ENCODE measurements around the gene KLHL14. TPM values are rescaled to one million over a fixed set of nuclear protein-coding genes. Genes with fewer than 3 reads are reported as not detected.

KLHL14 gene
- total RNA-seq, 1 experiment from 2014 or later = not detected

DNA sequence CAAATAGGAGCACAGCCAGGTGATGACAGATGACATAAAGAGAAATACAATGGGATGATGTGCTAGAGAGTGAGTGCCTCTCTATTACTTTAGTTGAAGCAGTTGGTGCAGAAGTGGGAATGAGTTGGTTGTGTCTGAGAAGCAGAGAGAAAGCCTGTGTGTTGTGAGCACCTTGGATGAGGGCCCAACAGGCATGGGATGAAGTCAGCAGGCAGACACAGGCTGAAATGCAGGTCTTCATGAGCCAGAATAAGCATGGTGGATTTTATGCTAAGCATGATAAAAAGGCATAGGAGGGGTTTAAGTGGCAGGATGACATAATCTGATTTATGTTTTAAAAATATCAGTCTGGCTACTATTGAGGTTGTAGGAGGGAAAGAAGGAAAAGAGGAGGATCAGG is 71.5 kb downstream of the KLHL14 start:
- CTCF ChIA-PET = no interaction called here
- TF ChIP-seq, protein P1, sequence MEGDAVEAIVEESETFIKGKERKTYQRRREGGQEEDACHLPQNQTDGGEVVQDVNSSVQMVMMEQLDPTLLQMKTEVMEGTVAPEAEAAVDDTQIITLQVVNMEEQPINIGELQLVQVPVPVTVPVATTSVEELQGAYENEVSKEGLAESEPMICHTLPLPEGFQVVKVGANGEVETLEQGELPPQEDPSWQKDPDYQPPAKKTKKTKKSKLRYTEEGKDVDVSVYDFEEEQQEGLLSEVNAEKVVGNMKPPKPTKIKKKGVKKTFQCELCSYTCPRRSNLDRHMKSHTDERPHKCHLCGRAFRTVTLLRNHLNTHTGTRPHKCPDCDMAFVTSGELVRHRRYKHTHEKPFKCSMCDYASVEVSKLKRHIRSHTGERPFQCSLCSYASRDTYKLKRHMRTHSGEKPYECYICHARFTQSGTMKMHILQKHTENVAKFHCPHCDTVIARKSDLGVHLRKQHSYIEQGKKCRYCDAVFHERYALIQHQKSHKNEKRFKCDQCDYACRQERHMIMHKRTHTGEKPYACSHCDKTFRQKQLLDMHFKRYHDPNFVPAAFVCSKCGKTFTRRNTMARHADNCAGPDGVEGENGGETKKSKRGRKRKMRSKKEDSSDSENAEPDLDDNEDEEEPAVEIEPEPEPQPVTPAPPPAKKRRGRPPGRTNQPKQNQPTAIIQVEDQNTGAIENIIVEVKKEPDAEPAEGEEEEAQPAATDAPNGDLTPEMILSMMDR (IDR thresholded peaks at IDR 0.05 in 2 of 3, conservative IDR thresholded peaks at IDR 0.05 in 1 of 3; ENCODE audit: borderline replicate concordance in 1 of 3, insufficient read depth in 1 of 3, low read depth in 2 of 3, low read length in 2 of 3) = no peak
- TF ChIP-seq JUND (IDR thresholded peaks at IDR 0.05) = no peak
- TF ChIP-seq, protein P2, sequence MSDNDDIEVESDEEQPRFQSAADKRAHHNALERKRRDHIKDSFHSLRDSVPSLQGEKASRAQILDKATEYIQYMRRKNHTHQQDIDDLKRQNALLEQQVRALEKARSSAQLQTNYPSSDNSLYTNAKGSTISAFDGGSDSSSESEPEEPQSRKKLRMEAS (IDR thresholded peaks at IDR 0.05) = no peak
- no peak for TF ChIP-seq FOSL1 (IDR thresholded peaks at IDR 0.05; ENCODE audit: low read depth)
- TF ChIP-seq SP1 (IDR thresholded peaks at IDR 0.05; ENCODE audit: low read depth) = no peak
- no peak for TF ChIP-seq YY1 (IDR thresholded peaks at IDR 0.05; ENCODE audit: extremely low read depth, insufficient replicate concordance, low read depth, low read length)
- TF ChIP-seq, protein P3, sequence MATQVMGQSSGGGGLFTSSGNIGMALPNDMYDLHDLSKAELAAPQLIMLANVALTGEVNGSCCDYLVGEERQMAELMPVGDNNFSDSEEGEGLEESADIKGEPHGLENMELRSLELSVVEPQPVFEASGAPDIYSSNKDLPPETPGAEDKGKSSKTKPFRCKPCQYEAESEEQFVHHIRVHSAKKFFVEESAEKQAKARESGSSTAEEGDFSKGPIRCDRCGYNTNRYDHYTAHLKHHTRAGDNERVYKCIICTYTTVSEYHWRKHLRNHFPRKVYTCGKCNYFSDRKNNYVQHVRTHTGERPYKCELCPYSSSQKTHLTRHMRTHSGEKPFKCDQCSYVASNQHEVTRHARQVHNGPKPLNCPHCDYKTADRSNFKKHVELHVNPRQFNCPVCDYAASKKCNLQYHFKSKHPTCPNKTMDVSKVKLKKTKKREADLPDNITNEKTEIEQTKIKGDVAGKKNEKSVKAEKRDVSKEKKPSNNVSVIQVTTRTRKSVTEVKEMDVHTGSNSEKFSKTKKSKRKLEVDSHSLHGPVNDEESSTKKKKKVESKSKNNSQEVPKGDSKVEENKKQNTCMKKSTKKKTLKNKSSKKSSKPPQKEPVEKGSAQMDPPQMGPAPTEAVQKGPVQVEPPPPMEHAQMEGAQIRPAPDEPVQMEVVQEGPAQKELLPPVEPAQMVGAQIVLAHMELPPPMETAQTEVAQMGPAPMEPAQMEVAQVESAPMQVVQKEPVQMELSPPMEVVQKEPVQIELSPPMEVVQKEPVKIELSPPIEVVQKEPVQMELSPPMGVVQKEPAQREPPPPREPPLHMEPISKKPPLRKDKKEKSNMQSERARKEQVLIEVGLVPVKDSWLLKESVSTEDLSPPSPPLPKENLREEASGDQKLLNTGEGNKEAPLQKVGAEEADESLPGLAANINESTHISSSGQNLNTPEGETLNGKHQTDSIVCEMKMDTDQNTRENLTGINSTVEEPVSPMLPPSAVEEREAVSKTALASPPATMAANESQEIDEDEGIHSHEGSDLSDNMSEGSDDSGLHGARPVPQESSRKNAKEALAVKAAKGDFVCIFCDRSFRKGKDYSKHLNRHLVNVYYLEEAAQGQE (IDR thresholded peaks at IDR 0.05; ENCODE audit: low read depth) = no peak
- TF ChIP-seq EZH2phosphoT487 (IDR thresholded peaks at IDR 0.05; ENCODE audit: borderline replicate concordance) = no peak
- TF ChIP-seq SIN3A (IDR thresholded peaks at IDR 0.05; ENCODE audit: low read depth) = no peak
- TF ChIP-seq, protein P4, sequence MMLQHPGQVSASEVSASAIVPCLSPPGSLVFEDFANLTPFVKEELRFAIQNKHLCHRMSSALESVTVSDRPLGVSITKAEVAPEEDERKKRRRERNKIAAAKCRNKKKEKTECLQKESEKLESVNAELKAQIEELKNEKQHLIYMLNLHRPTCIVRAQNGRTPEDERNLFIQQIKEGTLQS (IDR thresholded peaks at IDR 0.05) = no peak
- TF ChIP-seq POLR2AphosphoS5 (IDR thresholded peaks at IDR 0.05; ENCODE audit: low read depth, low read length) = no peak
- TF ChIP-seq, protein P5, sequence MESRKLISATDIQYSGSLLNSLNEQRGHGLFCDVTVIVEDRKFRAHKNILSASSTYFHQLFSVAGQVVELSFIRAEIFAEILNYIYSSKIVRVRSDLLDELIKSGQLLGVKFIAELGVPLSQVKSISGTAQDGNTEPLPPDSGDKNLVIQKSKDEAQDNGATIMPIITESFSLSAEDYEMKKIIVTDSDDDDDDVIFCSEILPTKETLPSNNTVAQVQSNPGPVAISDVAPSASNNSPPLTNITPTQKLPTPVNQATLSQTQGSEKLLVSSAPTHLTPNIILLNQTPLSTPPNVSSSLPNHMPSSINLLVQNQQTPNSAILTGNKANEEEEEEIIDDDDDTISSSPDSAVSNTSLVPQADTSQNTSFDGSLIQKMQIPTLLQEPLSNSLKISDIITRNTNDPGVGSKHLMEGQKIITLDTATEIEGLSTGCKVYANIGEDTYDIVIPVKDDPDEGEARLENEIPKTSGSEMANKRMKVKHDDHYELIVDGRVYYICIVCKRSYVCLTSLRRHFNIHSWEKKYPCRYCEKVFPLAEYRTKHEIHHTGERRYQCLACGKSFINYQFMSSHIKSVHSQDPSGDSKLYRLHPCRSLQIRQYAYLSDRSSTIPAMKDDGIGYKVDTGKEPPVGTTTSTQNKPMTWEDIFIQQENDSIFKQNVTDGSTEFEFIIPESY (IDR thresholded peaks at IDR 0.05; ENCODE audit: extremely low read depth, insufficient replicate concordance, low read length) = no peak
- TF ChIP-seq RAD21 (IDR thresholded peaks at IDR 0.05; ENCODE audit: low read depth) = no peak
- TF ChIP-seq ZNF274 (IDR thresholded peaks at IDR 0.05; ENCODE audit: low read depth, low read length) = no peak
- TF ChIP-seq POLR2A (IDR thresholded peaks at IDR 0.05; ENCODE audit: borderline replicate concordance, extremely low read depth, insufficient read depth, insufficient read length) = no peak
- TF ChIP-seq ZFX (IDR thresholded peaks at IDR 0.05) = no peak
- TF ChIP-seq ELF1 (IDR thresholded peaks at IDR 0.05; ENCODE audit: borderline replicate concordance, low read depth) = no peak
- no peak for TF ChIP-seq SRF (IDR thresholded peaks at IDR 0.05; ENCODE audit: low read depth)
- TF ChIP-seq TCF7L2 (IDR thresholded peaks at IDR 0.05; ENCODE audit: borderline replicate concordance, extremely low read depth, insufficient read depth, insufficient read length) = no peak
- TF ChIP-seq EGR1 (IDR thresholded peaks at IDR 0.05; ENCODE audit: low read depth) = no peak

More for the DNA sequence above, 71.5 kb downstream of the KLHL14 start:
- no peaks in the 10 kb centered on the region for H4K20me1 ChIP-seq (ENCODE audit: insufficient read depth)
- H3K4me3 ChIP-seq (replicated peaks in 1 of 2; ENCODE audit: low read depth in 1 of 2, low read length in 2 of 2) = no peak overlapping the region
- intact Hi-C loops (cut with micrococcal nuclease) = no loop called here
- no peak overlapping the region for H2AFZ ChIP-seq (ENCODE audit: low read depth, low read length, poor library complexity, severe bottlenecking)
- no peaks in the 10 kb centered on the region for H3K36me3 ChIP-seq (ENCODE audit: control insufficient read depth in 1 of 2, insufficient read depth in 2 of 2, low read length in 2 of 2)
- BruUV-seq (replicated peaks) = no TSS peak
- no peaks in the 10 kb centered on the region for H3K9me2 ChIP-seq (ENCODE audit: insufficient read depth)
- DNase-seq (ENCODE audit: low read depth, low spot score) (no peak), ATAC-seq (no peak)
- no peak overlapping the region for H3K27ac ChIP-seq (ENCODE audit: low read depth, low read length)
- no peaks in the 10 kb centered on the region for H3K9me3 ChIP-seq (ENCODE audit: control insufficient read depth in 1 of 2, insufficient read depth in 1 of 2, low read depth in 1 of 2, low read length in 2 of 2)
- H3K4me1 ChIP-seq (ENCODE audit: control insufficient read depth in 1 of 2, insufficient read depth in 2 of 2, low read length in 2 of 2) = no peaks in the 10 kb centered on the region
- RAD21 ChIA-PET (ENCODE audit: low non-redundant PET in 1 of 2, low total read pairs in 2 of 2, uncharacterized antibody in 2 of 2, unreplicated experiment in 2 of 2) = no interaction called here
- H3K79me2 ChIP-seq (ENCODE audit: insufficient read depth, low read length) = no peaks in the 10 kb centered on the region
- 0 out of 2 replicates have a peak, but pooled peaks cover 3% of the 10 kb centered on the region for H3K27me3 ChIP-seq (ENCODE audit: insufficient read depth, low read length)
- no peak overlapping the region for H3K4me2 ChIP-seq (ENCODE audit: low read length)
- POLR2A ChIA-PET = no interaction called here
- H3K9ac ChIP-seq (ENCODE audit: low read length) = no peak overlapping the region
